Midbrain (tissue), 1 donor: ENCODE data around the gene CCL27.
"Not testable (repeated sequence)": the region's sequence is repeated elsewhere in the genome, so short reads cannot be mapped to it uniquely, and the experiment has no call there.

Experiments
- DNase-seq: peaks from one replicate; lab custom pipeline; 2025; lab: John Stamatoyannopoulos, UW

The CCL27 gene

GRCh38 chr9:34651321-34651720 is 11.1 kb downstream of the CCL27 start:
- DNase-seq = no peak

- DNase-seq = peak; percentile 24
These were observed 11.6 kb downstream of the CCL27 start for GRCh38 chr9:34650816-34651215.

GRCh38 chr9:34648673-34649072 is 13.8 kb downstream of the CCL27 start:
- no peak for DNase-seq

GRCh38 chr9:34647651-34648050 is 14.8 kb downstream of the CCL27 start:
- no peak for DNase-seq

- no peak for DNase-seq
These were observed 15.4 kb downstream of the CCL27 start for GRCh38 chr9:34647084-34647403.

GRCh38 chr9:34646211-34647083 is 16.0 kb downstream of the CCL27 start, which contains the start of gene GALT:
TSS of gene GALT (plus strand) at chr9:34646675. CDS start at chr9:34646705, 30 bp downstream.
- peak; percentile 89 for DNase-seq

- no peak for DNase-seq
These were observed 17.6 kb downstream of the CCL27 start for GRCh38 chr9:34644766-34645314.

- DNase-seq = no peak
These were observed 19.8 kb downstream of the CCL27 start for GRCh38 chr9:34642679-34643078.

- not testable (repeated sequence) for DNase-seq
These were observed 23.1 kb downstream of the CCL27 start for GRCh38 chr9:34639322-34639721.

- no peak for DNase-seq
These were observed 24.4 kb downstream of the CCL27 start for GRCh38 chr9:34638138-34638445.

- peak; percentile 93 for DNase-seq
These were observed 24.9 kb downstream of the CCL27 start, which contains the start of gene SIGMAR1 for GRCh38 chr9:34637356-34638137. TSS of gene SIGMAR1 (minus strand) at chr9:34637787. CDS start at chr9:34637697, 90 bp downstream.

GRCh38 chr9:34636791-34637355 is 25.6 kb downstream of the CCL27 start:
- DNase-seq = no peak

GRCh38 chr9:34635556-34635955 is 26.9 kb downstream of the CCL27 start:
- no peak for DNase-seq

- DNase-seq = no peak
These were observed 27.8 kb downstream of the CCL27 start for GRCh38 chr9:34634551-34635248.

- peak; percentile 72 for DNase-seq
These were observed 28.5 kb downstream of the CCL27 start for GRCh38 chr9:34633851-34634550.

GRCh38 chr9:34633166-34633565 is 29.3 kb downstream of the CCL27 start:
- DNase-seq = no peak

- no peak for DNase-seq
These were observed 31.9 kb downstream of the CCL27 start for GRCh38 chr9:34630402-34631154.

- no peak for DNase-seq
These were observed 33.0 kb downstream of the CCL27 start for GRCh38 chr9:34629491-34629808.

GRCh38 chr9:34628656-34629490 is 33.6 kb downstream of the CCL27 start, which contains the start of gene ARID3C:
TSS of gene ARID3C (minus strand) at chr9:34629066. CDS start at chr9:34628014, 1,052 bp downstream.
- DNase-seq = no peak
